ENCODE results near the gene CAMKK1.
"Not testable (repeated sequence)": the region's sequence is repeated elsewhere in the genome, so short reads cannot be mapped to it uniquely, and the experiment has no call there.

CAMKK1 gene

GRCh38 chr17:3857261-3858105 lies 35.4 kb downstream of the CAMKK1 start:
- no peak for ATAC-seq

GRCh38 chr17:3854204-3854603 lies 38.6 kb downstream of the CAMKK1 start:
- not testable (repeated sequence) for ATAC-seq

More at GRCh38 chr17:3857261-3858105, 35.4 kb downstream of the CAMKK1 start:
- no peak for TF ChIP-seq POU6F1 (CRISPR knock-in tag; IDR thresholded peaks at IDR 0.05; ENCODE audit: borderline replicate concordance, low read depth)
- no peak for TF ChIP-seq OSR1 (CRISPR knock-in tag; IDR thresholded peaks at IDR 0.05)
- TF ChIP-seq BACH2 (CRISPR knock-in tag; IDR thresholded peaks at IDR 0.05; ENCODE audit: borderline replicate concordance): no peak
- no peak for TF ChIP-seq ESRRG (CRISPR knock-in tag; IDR thresholded peaks at IDR 0.05)
- TF ChIP-seq ZNF70 (CRISPR knock-in tag; IDR thresholded peaks at IDR 0.05): no peak
- TF ChIP-seq TCF4 (CRISPR knock-in tag; IDR thresholded peaks at IDR 0.05; ENCODE audit: borderline replicate concordance): no peak

GRCh38 chr17:3852561-3852960 lies 40.3 kb downstream of the CAMKK1 start:
- ATAC-seq: no peak
- TF ChIP-seq TOX (CRISPR knock-in tag; IDR thresholded peaks at IDR 0.05; ENCODE audit: borderline replicate concordance) (no peak), ARNTL (CRISPR knock-in tag; IDR thresholded peaks at IDR 0.05; ENCODE audit: borderline replicate concordance, low read depth) (no peak), ISL1 (CRISPR knock-in tag; IDR thresholded peaks at IDR 0.05) (no peak), GLIS3 (CRISPR knock-in tag; IDR thresholded peaks at IDR 0.05) (no peak), ZNF70 (CRISPR knock-in tag; IDR thresholded peaks at IDR 0.05) (no peak), ZNF565 (CRISPR knock-in tag; conservative IDR thresholded peaks at IDR 0.05; ENCODE audit: low read depth) (no peak), ZNF8 (CRISPR knock-in tag; IDR thresholded peaks at IDR 0.05) (no peak), ZC3H10 (CRISPR knock-in tag; IDR thresholded peaks at IDR 0.05) (no peak), BACH2 (CRISPR knock-in tag; IDR thresholded peaks at IDR 0.05; ENCODE audit: borderline replicate concordance) (no peak), ESRRG (CRISPR knock-in tag; IDR thresholded peaks at IDR 0.05) (no peak), PATZ1 (CRISPR knock-in tag; IDR thresholded peaks at IDR 0.05; ENCODE audit: borderline replicate concordance) (no peak), PPARA (CRISPR knock-in tag; IDR thresholded peaks at IDR 0.05; ENCODE audit: borderline replicate concordance) (no peak), CREB5 (CRISPR knock-in tag; IDR thresholded peaks at IDR 0.05; ENCODE audit: low read depth) (no peak), TSHZ2 (CRISPR knock-in tag; IDR thresholded peaks at IDR 0.05) (no peak), SNAI2 (CRISPR knock-in tag; IDR thresholded peaks at IDR 0.05) (no peak), CSRNP3 (CRISPR knock-in tag; IDR thresholded peaks at IDR 0.05) (no peak), ZFP3 (CRISPR knock-in tag; IDR thresholded peaks at IDR 0.05) (no peak), CSDC2 (CRISPR knock-in tag; IDR thresholded peaks at IDR 0.05) (no peak)
